BLaER1 (cell line): ENCODE results near the gene HK3.

Source experiments
- H3K27ac ChIP-seq: shearing (Covaris generic); formaldehyde crosslinking; 2 replicates; pipeline ENCODE4 v1.8.1; 2022
- H3K27me3 ChIP-seq: shearing (Covaris generic); formaldehyde crosslinking; 2 replicates; pipeline ENCODE4 v1.8.1; 2022
- H3K36me3 ChIP-seq: shearing (Covaris generic); formaldehyde crosslinking; 2 replicates; pipeline ENCODE4 v1.8.1; 2022
- H3K4me1 ChIP-seq: shearing (Covaris generic); formaldehyde crosslinking; 2 replicates; pipeline ENCODE4 v1.8.1; 2022
- H3K4me2 ChIP-seq: shearing (Covaris generic); formaldehyde crosslinking; 2 replicates; pipeline ENCODE4 v1.8.1; 2022
- H3K4me3 ChIP-seq: shearing (Covaris generic); formaldehyde crosslinking; 2 replicates; pipeline ENCODE4 v1.8.1; 2022
- H3K9ac ChIP-seq: shearing (Covaris generic); formaldehyde crosslinking; 2 replicates; pipeline ENCODE4 v1.8.1; 2022
- H3K9me3 ChIP-seq: shearing (Covaris generic); formaldehyde crosslinking; 2 replicates; pipeline ENCODE4 v1.8.1; 2022
- H4K20me1 ChIP-seq: shearing (Covaris generic); formaldehyde crosslinking; 2 replicates; pipeline ENCODE4 v1.8.1; 2022
- Cebpa-rat ChIP-seq: shearing (Covaris generic); IDR thresholded peaks from 2 replicates; pipeline ENCODE4 v1.8.1; 2022

HK3 gene

DNA sequence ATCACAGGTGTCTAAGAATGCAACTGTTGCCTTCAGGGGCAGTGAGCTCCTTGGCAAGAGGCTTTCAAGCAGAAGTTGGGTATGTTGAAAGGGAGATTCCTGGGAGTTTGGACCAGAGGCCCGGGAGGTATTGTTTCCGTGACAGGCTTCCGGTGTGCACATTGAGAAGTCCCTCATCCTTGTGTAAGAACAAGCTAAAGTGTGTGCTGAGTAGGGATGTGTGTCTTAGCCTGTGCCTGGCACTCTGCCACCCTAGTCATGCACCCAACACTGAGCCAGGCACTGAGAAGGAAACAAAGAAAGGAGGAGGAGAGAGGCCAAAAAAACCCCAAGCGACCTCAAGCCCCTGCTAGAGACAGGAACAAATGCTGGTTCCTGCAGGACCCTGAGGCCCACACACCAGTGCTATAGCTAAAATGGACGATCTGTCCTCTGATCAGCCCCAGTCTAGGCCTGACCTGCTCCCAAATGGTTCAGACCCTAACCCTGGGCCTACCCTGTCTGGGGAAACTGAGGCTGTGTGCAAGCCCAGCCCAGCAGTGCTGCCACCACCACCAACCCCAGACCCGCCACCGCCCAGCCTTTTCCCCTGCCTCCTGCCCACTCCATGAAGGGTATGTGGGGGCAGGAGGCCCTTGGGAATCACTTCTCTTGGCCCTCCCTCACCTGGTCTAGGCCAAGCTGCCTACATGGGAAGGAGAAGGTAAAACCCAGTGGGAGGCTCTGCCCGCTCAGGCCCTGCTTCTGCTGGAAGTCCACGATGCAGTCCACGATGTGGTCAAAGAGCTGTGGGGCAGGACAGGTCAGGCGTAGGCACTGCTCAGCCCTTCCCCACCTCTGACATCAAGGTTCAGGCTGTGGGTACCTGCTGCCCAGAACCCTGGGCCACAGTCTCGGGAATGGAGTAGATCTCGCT lies 12.6 kb downstream of the HK3 start:
- Histone ChIP-seq H3K27me3 (peaks cover 10% of the 10 kb centered on the region; the same call in 1 of the 2 replicates), H4K20me1 (peaks cover 25% of the 10 kb centered on the region; the same call in 1 of the 2 replicates), H3K27ac (no peak overlapping the region), H3K4me3 (no peak overlapping the region), H3K4me1 (no peaks in the 10 kb centered on the region), H3K4me2 (no peak overlapping the region), H3K9me3 (no peaks in the 10 kb centered on the region), H3K9ac (no peak overlapping the region), H3K36me3 (no peaks in the 10 kb centered on the region)
- no peak for TF ChIP-seq Cebpa-rat

GRCh38 chr5:176884571-176884890 lies 14.6 kb downstream of the HK3 start:
- no peaks in the 10 kb centered on the region for H3K36me3 ChIP-seq
- H3K9ac ChIP-seq = no peak overlapping the region
- H4K20me1 ChIP-seq = peaks cover 33% of the 10 kb centered on the region; the same call in 1 of the 2 replicates
- H3K27ac ChIP-seq = no peak overlapping the region
- H3K9me3 ChIP-seq = no peaks in the 10 kb centered on the region
- H3K4me3 ChIP-seq = no peak overlapping the region
- H3K27me3 ChIP-seq = peaks cover 10% of the 10 kb centered on the region; the same call in 1 of the 2 replicates
- TF ChIP-seq Cebpa-rat = no peak
- H3K4me2 ChIP-seq = no peak overlapping the region
- no peaks in the 10 kb centered on the region for H3K4me1 ChIP-seq

GRCh38 chr5:176883700-176884570 lies 15.2 kb downstream of the HK3 start:
- no peak overlapping the region for H3K4me2 ChIP-seq
- H3K27ac ChIP-seq = no peak overlapping the region
- no peaks in the 10 kb centered on the region for H3K36me3 ChIP-seq
- H4K20me1 ChIP-seq = peaks cover 39% of the 10 kb centered on the region; the same call in 1 of the 2 replicates
- TF ChIP-seq Cebpa-rat = no peak
- peaks cover 14% of the 10 kb centered on the region; the same call in 1 of the 2 replicates for H3K27me3 ChIP-seq
- no peaks in the 10 kb centered on the region for H3K4me1 ChIP-seq
- no peaks in the 10 kb centered on the region for H3K9me3 ChIP-seq
- no peak overlapping the region for H3K9ac ChIP-seq
- no peak overlapping the region for H3K4me3 ChIP-seq

GRCh38 chr5:176882567-176882903 lies 16.6 kb downstream of the HK3 start:
- peaks cover 28% of the 10 kb centered on the region for H3K27me3 ChIP-seq
- H3K4me3 ChIP-seq = no peak overlapping the region
- H3K9me3 ChIP-seq = no peaks in the 10 kb centered on the region
- no peak overlapping the region for H3K27ac ChIP-seq
- no peak overlapping the region for H3K4me2 ChIP-seq
- no peaks in the 10 kb centered on the region for H3K4me1 ChIP-seq
- H4K20me1 ChIP-seq = peaks cover 51% of the 10 kb centered on the region; the same call in 1 of the 2 replicates
- TF ChIP-seq Cebpa-rat = no peak
- H3K9ac ChIP-seq = no peak overlapping the region
- H3K36me3 ChIP-seq = no peaks in the 10 kb centered on the region

DNA sequence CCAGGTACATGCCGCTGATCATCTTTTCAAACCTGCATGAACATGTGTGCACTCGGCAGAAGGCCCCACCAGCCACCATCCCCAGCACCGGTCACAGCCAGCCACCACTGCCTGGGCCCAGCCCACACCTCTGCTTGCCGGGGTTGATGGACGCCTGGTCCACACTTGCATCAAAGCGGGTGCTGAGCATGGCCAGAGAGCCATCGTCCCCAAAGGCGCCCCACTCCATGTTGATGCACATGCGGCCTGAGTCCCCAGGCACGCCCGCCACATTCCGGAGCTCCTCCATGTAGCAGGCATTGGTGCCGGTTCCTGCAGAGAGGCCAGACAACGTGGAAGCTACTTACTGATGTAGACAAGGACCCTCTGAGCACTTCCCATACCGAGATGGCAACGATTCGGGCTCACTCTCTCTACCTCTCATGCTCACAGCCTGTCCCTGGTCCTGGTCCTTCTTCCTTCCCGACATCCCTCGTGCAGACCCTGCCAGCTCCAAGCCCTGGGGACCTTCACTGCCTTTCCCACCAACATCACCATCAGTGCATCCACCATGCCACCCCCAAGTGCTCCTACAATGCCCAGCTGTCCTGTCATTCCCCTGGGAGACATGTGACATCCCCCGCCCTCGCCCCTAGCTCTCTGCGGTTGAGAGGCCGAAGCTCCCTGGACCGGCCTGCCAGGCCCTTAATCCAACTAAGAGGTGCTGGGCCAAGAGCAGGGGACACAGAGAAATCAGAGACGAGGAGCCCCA lies 17.2 kb downstream of the HK3 start:
- no peak overlapping the region for H3K4me3 ChIP-seq
- no peak overlapping the region for H3K27ac ChIP-seq
- peaks cover 56% of the 10 kb centered on the region; the same call in 1 of the 2 replicates for H4K20me1 ChIP-seq
- H3K9ac ChIP-seq = no peak overlapping the region
- no peaks in the 10 kb centered on the region for H3K4me1 ChIP-seq
- no peaks in the 10 kb centered on the region for H3K9me3 ChIP-seq
- H3K27me3 ChIP-seq = peaks cover 33% of the 10 kb centered on the region
- TF ChIP-seq Cebpa-rat = no peak
- no peaks in the 10 kb centered on the region for H3K36me3 ChIP-seq
- H3K4me2 ChIP-seq = no peak overlapping the region

GRCh38 chr5:176881021-176881749 lies 18.0 kb downstream of the HK3 start:
- H3K9ac ChIP-seq = no peak overlapping the region
- no peak overlapping the region for H3K4me2 ChIP-seq
- H3K27ac ChIP-seq = no peak overlapping the region

GRCh38 chr5:176880366-176881020 lies 18.7 kb downstream of the HK3 start:
- no peak overlapping the region for H3K9ac ChIP-seq
- no peak overlapping the region for H3K27ac ChIP-seq
- H3K36me3 ChIP-seq = no peaks in the 10 kb centered on the region
- no peak overlapping the region for H3K4me2 ChIP-seq
- H3K4me1 ChIP-seq = peaks cover 12% of the 10 kb centered on the region
- no peaks in the 10 kb centered on the region for H3K9me3 ChIP-seq
- H3K27me3 ChIP-seq = peaks cover 48% of the 10 kb centered on the region
- no peak for TF ChIP-seq Cebpa-rat
- peaks cover 67% of the 10 kb centered on the region; the same call in 1 of the 2 replicates for H4K20me1 ChIP-seq
- no peak overlapping the region for H3K4me3 ChIP-seq

More at GRCh38 chr5:176881021-176881749, 18.0 kb downstream of the HK3 start:
- no peak overlapping the region for H3K4me3 ChIP-seq
- H3K9me3 ChIP-seq = no peaks in the 10 kb centered on the region
- H3K36me3 ChIP-seq = no peaks in the 10 kb centered on the region
- peaks cover 5% of the 10 kb centered on the region for H3K4me1 ChIP-seq
- peaks cover 60% of the 10 kb centered on the region; the same call in 1 of the 2 replicates for H4K20me1 ChIP-seq
- peaks cover 41% of the 10 kb centered on the region for H3K27me3 ChIP-seq
- no peak for TF ChIP-seq Cebpa-rat

DNA sequence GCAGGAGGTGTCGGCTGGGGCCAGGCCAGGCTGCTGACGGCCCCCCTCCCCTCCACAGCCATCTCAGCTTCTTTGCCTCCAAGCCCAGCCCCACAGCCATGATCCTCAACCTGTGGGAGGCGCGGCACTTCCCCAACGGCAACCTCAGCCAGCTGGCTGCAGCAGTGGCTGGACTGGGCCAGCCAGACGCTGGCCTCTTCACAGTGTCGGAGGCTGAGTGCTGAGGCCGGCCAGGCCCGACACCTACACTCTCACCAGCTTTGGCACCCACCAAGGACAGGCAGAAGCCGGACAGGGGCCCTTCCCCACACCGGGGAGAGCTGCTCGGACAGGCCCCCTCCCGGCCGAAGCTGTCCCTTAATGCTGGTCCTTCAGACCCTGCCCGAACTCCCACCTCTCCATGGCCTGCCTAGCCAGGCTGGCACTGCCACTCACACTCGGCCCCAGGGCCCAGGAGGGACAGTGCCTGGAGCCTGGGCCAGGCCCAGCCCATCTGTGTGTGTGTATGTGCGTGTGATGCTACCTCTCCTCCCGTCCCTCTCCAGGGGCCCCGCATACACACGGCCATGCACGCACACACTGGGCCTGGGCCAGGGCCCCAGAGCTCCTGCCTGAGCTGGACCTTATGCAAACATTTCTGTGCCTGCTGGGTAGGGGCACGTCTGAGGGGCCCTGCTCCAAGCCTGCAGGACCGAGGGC lies 19.3 kb downstream of the HK3 start:
- peaks cover 55% of the 10 kb centered on the region for H3K27me3 ChIP-seq
- no peak for TF ChIP-seq Cebpa-rat

More for the DNA sequence above, 19.3 kb downstream of the HK3 start:
- peaks cover 13% of the 10 kb centered on the region for H3K4me1 ChIP-seq
- H3K36me3 ChIP-seq = no peaks in the 10 kb centered on the region
- H3K9me3 ChIP-seq = no peaks in the 10 kb centered on the region
- H4K20me1 ChIP-seq = peaks cover 69% of the 10 kb centered on the region; the same call in 1 of the 2 replicates
- no peak overlapping the region for H3K9ac ChIP-seq
- H3K4me2 ChIP-seq = no peak overlapping the region
- H3K4me3 ChIP-seq = no peak overlapping the region
- no peak overlapping the region for H3K27ac ChIP-seq
